Measurements from ENCODE around the gene RPS6KA2. TPM values are rescaled to one million over a fixed set of nuclear protein-coding genes. Genes with fewer than 3 reads are reported as not detected.

RPS6KA2 gene
- total and polyA plus RNA-seq, 2 donors (not counting 3 experiments of a cell fraction or from before 2014, with no cell fraction given) = 54.5 to 75.8 TPM

DNA sequence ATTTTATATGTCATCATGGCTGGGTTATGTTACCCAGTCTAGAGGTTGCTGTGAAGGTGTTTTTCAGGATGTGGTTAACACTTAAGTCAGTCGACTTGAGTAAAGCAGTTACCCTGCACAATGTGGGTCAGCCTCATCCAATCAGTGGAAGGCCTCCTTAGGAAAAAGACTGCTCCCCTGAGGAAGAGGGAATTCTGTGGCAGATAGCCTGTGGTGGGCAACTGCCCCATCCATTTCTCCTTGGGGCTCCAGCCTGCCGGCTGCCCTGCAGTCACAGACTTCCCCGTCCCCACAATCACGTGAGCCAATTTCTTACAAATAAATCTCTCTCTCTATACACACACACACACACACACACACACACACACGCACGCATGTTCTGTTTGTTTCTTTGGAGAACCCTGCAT lies 209.8 kb downstream of the RPS6KA2 start:
- H3K27ac ChIP-seq (ENCODE audit: insufficient read depth, low read depth, low read length) = no peak overlapping the region
- H3K9ac ChIP-seq (replicated peaks; ENCODE audit: extremely low read depth, insufficient read depth, low read length) = no peak overlapping the region
- no peaks in the 10 kb centered on the region for H3K79me2 ChIP-seq (ENCODE audit: control insufficient read depth, insufficient read depth, low read length)
- DNase-seq (ENCODE audit: low read depth, low spot score) = no peak
- dilution Hi-C loops (cut with MboI; ENCODE audit: extremely low pct_ligation_motif_present, low sequenced_read_pairs) (no loop called here), intact Hi-C loops (cut with micrococcal nuclease) (no loop called here)
- no peak overlapping the region for H3K4me3 ChIP-seq (replicated peaks in 1 of 3; ENCODE audit: insufficient read depth in 1 of 3, low read depth in 1 of 3, low read length in 3 of 3)
- H3K9me3 ChIP-seq (replicated peaks; ENCODE audit: control insufficient read depth, insufficient read depth, low read length) = no peaks in the 10 kb centered on the region
- H3K27me3 ChIP-seq (ENCODE audit: control insufficient read depth in 2 of 2, insufficient read depth in 2 of 2, low read length in 2 of 2) = no peaks in the 10 kb centered on the region
- BruUV-seq (replicated peaks) = no TSS peak
- H4K20me1 ChIP-seq (replicated peaks; ENCODE audit: control insufficient read depth, extremely low read depth, insufficient read depth, low read length) = no peaks in the 10 kb centered on the region
- POLR2A ChIA-PET = no interaction called here
- peaks cover 2 to 45% of the 10 kb centered on the region in 2 experiments for H3K36me3 ChIP-seq (ENCODE audit: control insufficient read depth in 2 of 2, extremely low read depth in 1 of 2, insufficient read depth in 2 of 2, low read length in 2 of 2)
- no peak overlapping the region for H2AFZ ChIP-seq (ENCODE audit: low read depth, low read length)
- CTCF ChIA-PET = no interaction called here
- H3K9me1 ChIP-seq (replicated peaks; ENCODE audit: control insufficient read depth, extremely low read depth, insufficient read depth, low read length) = no peaks in the 10 kb centered on the region
- H3K4me1 ChIP-seq (ENCODE audit: control insufficient read depth, extremely low read depth, insufficient read depth, low read length) = peaks cover 5% of the 10 kb centered on the region
- no peak overlapping the region for H3K4me2 ChIP-seq (ENCODE audit: insufficient read depth, low read length)
- no peak for TF ChIP-seq EZH2 (IDR thresholded peaks at IDR 0.05; ENCODE audit: borderline replicate concordance, low read depth, low read length, severe bottlenecking)
- FAIRE-seq = no peak

DNA sequence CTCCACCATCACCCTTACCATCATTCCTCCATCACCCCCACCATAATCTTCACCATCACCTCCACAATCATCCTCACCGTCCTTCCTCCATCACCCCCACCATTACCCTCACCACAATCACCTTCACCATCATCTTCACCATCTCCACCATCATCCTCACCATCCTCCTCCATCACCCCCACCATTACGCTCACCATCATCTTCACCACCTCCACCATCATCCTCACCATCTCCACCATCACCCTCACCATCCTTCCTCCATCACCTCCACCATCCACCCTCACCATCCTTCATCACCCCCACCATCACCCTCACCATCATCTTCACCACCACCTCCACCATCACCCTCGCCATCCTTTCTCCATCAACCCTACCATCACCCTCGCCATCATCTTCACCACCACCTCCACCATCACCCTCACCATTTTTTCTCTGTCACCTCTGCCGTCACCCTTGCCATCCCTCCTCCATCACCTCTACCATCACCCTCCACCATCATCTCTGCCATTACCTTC lies 211.2 kb downstream of the RPS6KA2 start:
- no TSS peak for BruUV-seq (replicated peaks)
- FAIRE-seq (no peak), DNase-seq (ENCODE audit: low read depth, low spot score) (no peak)
- dilution Hi-C loops (cut with MboI; ENCODE audit: extremely low pct_ligation_motif_present, low sequenced_read_pairs) = no loop called here
- H3K36me3 ChIP-seq (ENCODE audit: control insufficient read depth in 2 of 2, extremely low read depth in 1 of 2, insufficient read depth in 2 of 2, low read length in 2 of 2) = peaks cover 2 to 52% of the 10 kb centered on the region in 2 experiments
- no peaks in the 10 kb centered on the region for H3K79me2 ChIP-seq (ENCODE audit: control insufficient read depth, insufficient read depth, low read length)
- H3K4me3 ChIP-seq (replicated peaks in 1 of 3; ENCODE audit: insufficient read depth in 1 of 3, low read depth in 1 of 3, low read length in 3 of 3) = no peak overlapping the region
- CTCF ChIA-PET = interaction anchor here (0.8 kb wide), 1 partner anchor 15 kb away, joined by 3 read pairs; no protein-coding TSS in a partner anchor
- H3K4me1 ChIP-seq (ENCODE audit: control insufficient read depth, extremely low read depth, insufficient read depth, low read length) = peaks cover 5% of the 10 kb centered on the region
- no peaks in the 10 kb centered on the region for H3K27me3 ChIP-seq (ENCODE audit: control insufficient read depth in 2 of 2, insufficient read depth in 2 of 2, low read length in 2 of 2)
- no peaks in the 10 kb centered on the region for H4K20me1 ChIP-seq (replicated peaks; ENCODE audit: control insufficient read depth, extremely low read depth, insufficient read depth, low read length)
- intact Hi-C loops (cut with micrococcal nuclease) = no loop called here
- POLR2A ChIA-PET = no interaction called here
- H3K9me1 ChIP-seq (replicated peaks; ENCODE audit: control insufficient read depth, extremely low read depth, insufficient read depth, low read length) = no peaks in the 10 kb centered on the region
- no peak overlapping the region for H3K4me2 ChIP-seq (ENCODE audit: insufficient read depth, low read length)
- H2AFZ ChIP-seq (ENCODE audit: low read depth, low read length) = no peak overlapping the region
- no peak overlapping the region for H3K27ac ChIP-seq (ENCODE audit: insufficient read depth, low read depth, low read length)
- H3K9me3 ChIP-seq (replicated peaks; ENCODE audit: control insufficient read depth, insufficient read depth, low read length) = no peaks in the 10 kb centered on the region
- H3K9ac ChIP-seq (replicated peaks; ENCODE audit: extremely low read depth, insufficient read depth, low read length) = no peak overlapping the region
- TF ChIP-seq, protein P1, sequence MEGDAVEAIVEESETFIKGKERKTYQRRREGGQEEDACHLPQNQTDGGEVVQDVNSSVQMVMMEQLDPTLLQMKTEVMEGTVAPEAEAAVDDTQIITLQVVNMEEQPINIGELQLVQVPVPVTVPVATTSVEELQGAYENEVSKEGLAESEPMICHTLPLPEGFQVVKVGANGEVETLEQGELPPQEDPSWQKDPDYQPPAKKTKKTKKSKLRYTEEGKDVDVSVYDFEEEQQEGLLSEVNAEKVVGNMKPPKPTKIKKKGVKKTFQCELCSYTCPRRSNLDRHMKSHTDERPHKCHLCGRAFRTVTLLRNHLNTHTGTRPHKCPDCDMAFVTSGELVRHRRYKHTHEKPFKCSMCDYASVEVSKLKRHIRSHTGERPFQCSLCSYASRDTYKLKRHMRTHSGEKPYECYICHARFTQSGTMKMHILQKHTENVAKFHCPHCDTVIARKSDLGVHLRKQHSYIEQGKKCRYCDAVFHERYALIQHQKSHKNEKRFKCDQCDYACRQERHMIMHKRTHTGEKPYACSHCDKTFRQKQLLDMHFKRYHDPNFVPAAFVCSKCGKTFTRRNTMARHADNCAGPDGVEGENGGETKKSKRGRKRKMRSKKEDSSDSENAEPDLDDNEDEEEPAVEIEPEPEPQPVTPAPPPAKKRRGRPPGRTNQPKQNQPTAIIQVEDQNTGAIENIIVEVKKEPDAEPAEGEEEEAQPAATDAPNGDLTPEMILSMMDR (IDR thresholded peaks at IDR 0.05; ENCODE audit: extremely low read depth in 1 of 2, insufficient read depth in 1 of 2, low read depth in 1 of 2, low read length in 2 of 2) = no peak
- TF ChIP-seq EZH2 (IDR thresholded peaks at IDR 0.05; ENCODE audit: borderline replicate concordance, low read depth, low read length, severe bottlenecking) (no peak), FOS (IDR thresholded peaks at IDR 0.05; ENCODE audit: borderline replicate concordance, insufficient read depth, low read length) (no peak), POLR2A (IDR thresholded peaks at IDR 0.05; ENCODE audit: low read depth, low read length) (no peak), GATA2 (IDR thresholded peaks at IDR 0.05; ENCODE audit: insufficient read depth, insufficient read length, low read depth, low read length) (no peak), MYC (IDR thresholded peaks at IDR 0.05; ENCODE audit: low read depth, low read length) (no peak), POLR2AphosphoS5 (IDR thresholded peaks at IDR 0.05; ENCODE audit: insufficient read depth, low read depth, low read length) (no peak)
- TF ChIP-seq, protein P2, sequence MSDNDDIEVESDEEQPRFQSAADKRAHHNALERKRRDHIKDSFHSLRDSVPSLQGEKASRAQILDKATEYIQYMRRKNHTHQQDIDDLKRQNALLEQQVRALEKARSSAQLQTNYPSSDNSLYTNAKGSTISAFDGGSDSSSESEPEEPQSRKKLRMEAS (IDR thresholded peaks at IDR 0.05; ENCODE audit: insufficient read depth, insufficient read length) = no peak

Measured in endothelial cell of umbilical vein (primary cell).